ENCODE measurements around the gene XRCC3.

Gene XRCC3

DNA sequence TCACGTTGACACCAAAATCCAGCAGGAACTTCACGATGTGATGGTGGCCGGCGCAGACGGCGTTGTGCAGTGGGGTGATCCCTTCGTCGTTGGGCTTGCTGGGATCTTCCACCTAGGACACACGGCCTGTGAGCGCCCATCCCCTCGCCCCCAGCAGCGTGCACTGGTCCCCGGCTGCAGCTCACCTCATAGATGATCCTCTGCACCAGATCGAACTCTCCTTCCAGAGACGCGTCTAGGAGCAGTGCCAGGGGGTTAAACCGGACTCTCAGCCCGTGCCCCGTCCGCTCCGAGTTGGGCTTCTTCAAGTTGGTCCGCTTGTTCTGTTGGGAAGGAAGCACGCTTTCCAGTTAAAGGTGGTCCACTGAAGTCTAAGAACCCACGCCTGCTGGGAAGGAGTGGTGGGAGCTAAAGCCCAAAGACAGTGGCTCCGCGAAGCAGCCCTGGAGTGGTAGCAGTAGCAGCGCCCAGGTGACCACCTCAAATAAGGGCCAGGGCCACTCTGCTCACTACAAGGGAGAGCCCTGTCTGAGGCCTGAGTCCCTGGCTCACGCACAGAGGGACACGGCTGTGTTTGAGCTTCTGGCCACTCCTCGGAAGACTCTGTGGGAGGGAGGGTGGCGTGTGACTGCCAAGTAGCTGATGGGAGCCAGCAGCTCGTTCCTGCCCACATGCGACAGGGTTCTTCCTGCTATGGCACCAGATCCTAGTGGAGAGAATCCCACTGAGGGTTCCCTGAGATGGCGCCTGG is 23.6 kb upstream of the XRCC3 start:
- DNase-seq (ENCODE audit: low spot score): no peak

DNA sequence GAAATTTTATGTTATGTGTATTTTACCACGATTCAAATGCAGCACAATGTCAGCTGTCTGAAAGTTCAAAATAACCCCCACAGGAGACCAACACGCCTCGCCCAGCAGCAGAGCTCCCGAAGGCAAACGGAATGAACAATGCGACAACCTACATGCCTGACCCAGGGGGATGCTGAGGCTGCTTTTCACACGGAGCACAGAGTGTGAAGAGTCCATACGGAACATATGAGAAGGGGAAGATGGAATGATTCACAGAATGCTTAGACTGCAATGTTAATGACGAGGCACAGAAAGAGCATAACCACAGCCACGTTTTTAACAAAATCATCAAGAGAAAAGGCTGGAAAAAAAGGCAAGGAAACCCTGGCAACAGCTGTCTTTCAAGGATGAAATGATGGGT is 22.9 kb upstream of the XRCC3 start:
- DNase-seq (ENCODE audit: low spot score): no peak

DNA sequence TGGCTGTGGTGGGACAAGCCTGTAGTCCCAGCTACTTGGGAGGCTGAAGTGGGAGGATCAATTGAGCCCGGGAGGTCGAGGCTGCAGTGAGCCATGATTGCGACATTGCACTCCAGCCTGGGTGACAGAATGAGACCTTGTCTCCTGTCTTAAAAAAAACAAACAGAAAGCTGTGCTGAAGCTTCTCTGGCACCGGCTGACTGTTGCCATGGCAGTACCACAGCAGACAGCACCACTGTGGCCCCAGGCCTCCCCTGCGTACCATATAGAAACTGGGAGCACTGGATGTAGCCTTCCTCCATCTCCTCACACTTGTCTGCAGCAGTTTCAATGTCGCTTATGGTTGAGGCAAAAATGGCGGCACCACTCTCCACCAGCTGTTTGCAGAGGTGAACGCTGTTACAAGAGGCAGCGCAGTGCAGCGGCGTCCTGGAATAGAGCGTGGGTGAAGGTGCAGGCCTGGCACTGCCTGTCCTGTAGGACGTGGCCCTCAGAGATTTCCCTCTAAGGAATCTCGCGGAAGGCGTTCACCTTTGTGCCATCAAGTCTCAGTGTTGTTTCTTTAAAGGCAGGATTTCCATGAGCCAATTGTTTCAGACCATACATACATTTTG is 22.3 kb upstream of the XRCC3 start:
- DNase-seq (ENCODE audit: low spot score): no peak

DNA sequence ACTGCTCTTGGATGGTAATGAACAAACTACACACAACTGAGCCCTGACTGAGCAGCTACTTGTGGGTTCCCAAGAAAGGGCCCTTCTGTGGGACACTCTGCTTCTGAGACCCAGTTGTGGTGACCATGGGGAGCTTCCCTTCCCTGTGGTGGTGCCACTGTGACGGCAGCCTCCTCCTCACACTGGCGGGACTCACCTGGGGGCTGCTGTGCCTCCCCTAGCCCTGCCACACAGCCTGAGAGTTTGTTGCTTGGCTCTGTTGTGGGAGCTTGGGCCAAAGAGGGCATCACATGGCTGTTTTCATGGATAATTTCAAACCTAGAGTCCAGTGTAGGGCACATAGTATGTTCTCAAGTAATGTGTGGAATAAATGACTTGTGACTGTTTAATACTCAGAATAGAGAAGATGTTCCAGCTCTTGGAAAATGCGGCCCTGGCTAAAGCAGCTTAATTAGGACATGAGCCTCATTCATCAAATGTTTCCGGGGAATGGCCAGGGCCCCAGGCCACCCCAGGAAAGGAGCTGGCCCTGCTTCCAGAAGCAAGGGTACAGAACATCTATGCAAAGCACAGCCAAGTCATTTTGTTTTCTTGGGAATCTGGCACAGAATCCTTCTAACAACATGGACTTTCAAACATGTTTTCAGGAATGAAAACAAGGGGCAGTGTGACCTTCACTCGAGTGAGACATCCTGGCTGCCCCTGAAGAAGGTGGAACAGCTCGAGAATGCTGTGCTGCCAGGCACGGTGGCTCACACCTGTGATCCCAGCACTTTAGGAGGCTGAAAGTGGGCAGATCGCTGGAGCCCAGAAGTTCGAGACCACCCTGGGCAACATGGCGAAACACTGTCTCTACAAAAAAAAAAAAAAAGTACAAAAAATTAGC is 21.5 kb upstream of the XRCC3 start:
- no peak for DNase-seq (ENCODE audit: low spot score)

DNA sequence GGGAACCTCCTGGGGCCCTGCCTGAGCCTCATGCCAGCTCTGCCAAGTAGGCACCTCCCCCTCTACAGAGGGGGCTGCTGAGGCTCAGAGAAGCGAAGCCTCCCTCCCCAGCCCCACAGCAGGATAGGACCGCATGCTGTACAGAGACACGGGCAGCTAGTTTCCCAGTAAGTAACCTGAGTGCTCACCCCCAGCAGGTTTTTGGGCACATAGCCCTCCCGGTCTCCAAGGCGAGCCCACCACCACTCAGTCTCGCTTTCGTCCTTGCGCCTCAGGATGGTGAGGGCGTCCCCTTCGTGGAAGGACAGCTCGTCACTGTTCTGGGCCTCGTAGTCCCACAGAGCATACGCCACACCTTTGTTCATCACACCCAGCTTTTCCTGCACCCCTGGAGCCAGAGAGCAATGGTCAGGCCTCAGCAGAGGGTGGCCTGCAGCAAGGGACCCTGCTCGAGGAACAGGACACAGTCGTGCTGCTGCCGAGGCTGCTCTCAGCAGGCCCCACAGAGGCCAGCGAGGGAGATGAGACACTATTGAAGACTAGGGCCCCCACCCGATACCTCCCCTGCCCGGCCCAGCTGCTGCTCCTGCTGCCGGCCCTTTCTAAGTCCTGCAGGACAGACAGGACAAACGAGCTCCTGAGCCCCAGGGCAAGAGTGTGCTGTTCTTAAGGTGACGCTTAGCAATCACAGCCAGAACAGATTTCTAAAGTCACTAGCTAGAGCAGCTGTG is 20.7 kb upstream of the XRCC3 start:
- no peak for DNase-seq (ENCODE audit: low spot score)

DNA sequence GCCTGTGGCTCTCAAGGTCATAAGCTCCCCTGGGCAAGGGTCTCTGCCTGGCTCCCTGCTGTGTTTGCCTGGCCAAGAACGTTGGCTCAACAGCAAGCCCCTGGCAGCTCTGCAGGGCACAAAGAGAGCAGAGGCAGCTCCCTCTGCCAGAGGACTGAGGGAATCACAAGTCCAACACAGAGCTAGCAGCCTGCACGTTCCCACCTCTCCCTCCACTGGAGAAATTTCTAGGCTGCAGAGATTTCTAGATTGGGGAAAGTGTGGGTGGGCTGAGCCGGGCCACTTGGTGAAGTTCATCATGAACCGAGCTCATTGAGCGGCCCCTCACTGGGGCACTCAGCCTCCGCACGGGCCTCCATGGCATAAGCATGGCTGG is 20.2 kb upstream of the XRCC3 start:
- no peak for DNase-seq (ENCODE audit: low spot score)

DNA sequence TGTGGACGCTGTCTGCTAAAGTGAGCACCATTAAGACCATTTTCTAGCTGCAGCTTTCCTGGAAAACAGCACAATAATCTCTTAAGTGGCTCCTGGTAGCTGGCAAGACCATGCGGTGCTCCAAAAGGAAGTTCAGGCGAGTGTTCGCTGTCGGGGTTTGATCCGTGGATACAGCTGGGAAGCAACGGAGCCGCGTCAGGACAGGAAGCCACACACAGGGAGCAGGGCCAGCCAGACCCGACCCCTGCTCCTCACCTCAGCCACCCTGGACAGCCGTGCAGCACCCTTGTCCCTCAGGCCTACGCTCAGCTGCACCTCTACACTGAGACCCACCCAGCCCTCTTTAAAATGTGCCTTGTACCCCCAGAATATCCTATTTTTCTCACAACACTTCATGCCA is 19.8 kb upstream of the XRCC3 start:
- no peak for DNase-seq (ENCODE audit: low spot score)

DNA sequence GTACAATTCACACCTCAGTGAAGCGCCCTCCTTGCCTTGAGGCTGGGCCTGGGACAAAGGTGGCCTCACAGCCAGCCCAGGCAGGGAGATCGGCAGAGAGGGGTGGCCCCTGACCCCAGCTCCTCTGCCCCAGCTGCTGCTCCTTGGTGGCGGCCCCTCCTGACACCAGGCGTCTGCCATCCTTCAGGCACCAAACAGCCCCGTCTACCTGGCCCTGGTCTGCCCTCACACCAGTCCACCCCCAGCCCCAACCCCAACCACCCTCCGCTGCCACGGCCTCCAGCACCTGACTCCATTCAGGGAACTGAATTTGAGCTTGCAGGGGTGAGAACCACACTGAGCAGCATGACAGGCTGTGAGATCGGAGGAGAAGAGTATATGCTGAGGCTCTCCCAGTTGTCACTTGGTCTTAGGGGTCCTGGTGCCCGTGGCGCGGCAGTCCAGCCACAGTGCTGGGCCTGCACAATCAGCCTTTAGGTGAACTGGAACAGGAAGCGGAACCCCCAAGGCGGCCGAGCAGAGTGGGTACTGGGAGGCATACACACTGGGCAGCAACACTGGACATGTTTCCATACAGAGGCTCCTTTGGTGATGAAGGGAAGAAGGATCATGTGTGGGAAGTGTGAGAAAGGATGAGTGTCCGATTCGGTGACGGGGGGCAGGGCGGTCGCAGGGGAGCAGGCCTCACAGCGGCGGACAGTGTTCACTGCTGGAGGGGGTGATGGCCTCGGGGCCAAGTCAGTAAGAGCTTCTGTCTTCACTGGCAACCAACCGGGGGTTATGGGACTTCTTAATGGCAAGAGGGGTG is 19.0 kb upstream of the XRCC3 start:
- DNase-seq (ENCODE audit: low spot score): no peak

DNA sequence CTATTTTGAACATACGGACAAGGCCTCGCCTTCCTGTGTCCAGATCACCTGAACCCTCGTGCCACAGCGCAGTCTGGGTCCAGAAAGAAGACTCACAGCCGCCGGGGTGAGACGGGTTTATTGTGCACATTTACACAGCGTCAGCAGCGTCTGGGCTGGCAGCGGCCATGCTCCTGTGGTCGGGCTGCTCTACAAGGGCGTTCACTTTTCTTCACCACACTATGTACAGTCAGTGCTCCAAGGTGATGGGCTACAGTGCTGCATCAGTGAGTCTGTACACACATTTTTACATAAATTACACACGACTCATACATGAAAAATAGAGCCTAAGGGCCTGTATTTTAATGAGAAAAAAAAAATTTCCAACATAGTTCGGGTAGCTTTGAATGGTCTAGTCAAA is 18.4 kb upstream of the XRCC3 start:
- DNase-seq (ENCODE audit: low spot score): no peak

DNA sequence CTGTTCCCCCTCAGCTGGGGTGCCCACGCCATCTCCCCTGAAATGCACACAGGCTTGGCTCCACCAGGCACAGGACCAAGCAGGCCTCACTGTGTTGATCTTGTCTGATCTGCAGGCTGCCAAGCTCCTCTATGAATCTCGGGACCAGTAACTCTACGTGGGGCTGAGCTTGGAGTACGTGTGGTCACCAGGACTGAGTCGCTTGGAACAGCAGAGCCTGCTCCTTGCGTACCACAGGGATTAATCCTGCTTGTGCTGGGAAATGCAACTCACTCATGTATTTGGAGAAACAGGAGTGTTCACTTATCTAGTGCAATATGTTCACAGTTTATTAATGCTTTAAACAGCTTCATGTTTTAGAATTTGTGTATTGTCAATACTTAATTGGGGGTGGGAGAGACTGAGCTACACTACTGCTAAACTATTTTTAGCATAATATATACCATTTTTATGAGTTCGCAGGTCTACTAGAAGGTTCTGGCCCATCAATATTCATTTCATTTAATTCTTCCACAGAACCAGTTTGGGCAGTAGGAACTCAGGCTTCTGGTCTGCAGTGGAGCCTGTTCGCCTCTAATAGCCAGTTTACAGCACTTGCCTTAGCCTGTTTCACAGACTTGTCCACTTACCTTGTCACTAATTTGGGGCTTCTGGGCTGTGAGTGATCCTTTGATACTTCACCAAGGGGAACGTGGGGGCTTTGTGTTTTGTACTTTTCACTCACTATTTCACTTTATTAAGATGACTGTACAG is 17.8 kb upstream of the XRCC3 start:
- DNase-seq (ENCODE audit: low spot score): no peak

DNA sequence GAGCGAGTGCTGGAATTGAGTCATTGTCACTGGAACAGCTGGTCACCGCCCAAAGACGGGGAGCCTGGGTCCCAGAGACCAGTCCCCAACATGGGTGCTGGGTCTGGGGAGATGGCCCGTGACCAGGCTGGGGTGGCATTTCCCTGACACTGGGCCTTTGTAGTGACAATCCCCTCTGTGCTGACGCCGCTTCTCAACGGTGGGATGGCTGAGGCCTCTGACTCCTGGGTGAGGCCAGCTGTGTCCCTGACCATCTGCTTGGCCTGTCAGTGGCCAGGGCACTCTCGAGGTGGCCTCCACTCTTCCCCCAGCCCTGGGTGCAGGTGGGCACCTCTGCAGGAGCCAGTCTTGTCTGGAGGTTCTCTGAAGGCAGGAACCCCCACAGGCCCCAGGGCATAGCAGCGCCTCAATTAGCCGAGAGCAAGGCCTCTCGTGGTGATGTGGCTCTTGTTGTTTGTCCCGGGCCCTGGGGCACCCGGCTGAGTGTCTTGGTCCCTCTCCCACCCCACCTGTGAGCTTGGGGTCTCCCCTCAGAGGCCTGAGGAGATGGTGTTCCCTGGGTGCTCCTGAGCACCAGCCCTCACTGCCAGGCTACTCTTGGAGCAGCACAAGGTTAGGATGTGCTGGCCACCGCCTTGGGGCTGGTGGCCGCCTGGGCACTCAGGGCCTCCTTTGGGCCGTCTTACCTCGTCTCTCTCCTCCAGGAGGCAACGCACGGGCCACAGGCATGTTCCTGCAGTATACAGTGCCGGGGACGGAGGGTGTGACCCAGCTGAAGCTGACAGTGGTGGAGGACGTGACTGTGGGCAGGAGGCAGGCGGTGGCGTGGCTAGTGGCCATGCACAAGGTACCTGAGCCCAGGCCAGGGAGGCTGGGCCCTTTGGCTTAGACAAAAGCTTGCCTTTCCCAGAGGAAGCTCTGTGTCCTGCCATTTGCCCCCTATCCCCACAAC is 16.9 kb upstream of the XRCC3 start:
- no peak for DNase-seq (ENCODE audit: low spot score)

DNA sequence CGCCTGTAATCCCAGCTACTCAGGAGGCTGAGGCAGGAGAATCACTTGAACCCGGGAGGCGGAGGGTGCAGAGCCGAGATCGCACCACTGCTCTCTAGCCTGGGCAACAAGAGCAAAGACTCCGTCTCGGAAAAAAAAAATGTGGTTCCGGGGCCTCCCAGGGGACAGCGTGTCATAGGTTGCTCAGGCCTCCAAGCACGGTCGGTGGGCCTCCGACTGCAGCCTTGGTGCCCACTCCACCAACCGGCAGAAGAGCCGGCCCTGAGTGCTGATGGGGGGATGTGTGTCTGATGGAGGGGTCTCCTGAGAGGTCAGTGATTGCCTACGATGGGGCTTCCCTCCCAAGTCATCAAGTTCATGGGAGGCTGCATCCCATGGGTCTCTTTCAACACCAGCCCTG is 16.2 kb upstream of the XRCC3 start:
- no peak for DNase-seq (ENCODE audit: low spot score)

DNA sequence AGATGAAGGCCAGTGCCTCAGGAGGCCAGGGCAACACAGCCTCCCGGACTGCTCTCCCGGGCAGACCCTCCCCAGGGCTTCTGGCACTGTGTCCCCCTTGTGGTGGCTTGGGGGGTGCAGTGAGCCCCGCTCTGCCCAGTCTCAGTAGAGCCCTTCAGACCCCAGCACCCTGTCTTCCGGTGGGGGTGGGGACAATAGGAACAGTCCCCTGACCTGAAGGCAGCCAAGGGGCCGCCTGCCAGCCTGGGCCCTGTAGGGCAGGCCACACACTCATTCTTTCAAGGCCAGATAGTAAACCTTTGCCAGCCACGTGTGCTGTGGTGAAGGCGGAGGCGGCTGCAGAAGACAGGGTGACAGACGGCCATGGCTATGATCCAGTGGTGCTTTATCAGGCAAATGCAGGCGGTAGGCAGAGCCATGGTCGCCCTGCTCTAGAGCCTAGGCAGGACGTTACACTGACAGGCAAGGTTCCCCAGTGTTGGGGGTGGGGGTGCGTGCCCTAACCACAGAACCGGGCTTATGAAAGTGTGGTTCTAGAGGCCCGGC is 15.3 kb upstream of the XRCC3 start:
- DNase-seq (ENCODE audit: low spot score): no peak

DNA sequence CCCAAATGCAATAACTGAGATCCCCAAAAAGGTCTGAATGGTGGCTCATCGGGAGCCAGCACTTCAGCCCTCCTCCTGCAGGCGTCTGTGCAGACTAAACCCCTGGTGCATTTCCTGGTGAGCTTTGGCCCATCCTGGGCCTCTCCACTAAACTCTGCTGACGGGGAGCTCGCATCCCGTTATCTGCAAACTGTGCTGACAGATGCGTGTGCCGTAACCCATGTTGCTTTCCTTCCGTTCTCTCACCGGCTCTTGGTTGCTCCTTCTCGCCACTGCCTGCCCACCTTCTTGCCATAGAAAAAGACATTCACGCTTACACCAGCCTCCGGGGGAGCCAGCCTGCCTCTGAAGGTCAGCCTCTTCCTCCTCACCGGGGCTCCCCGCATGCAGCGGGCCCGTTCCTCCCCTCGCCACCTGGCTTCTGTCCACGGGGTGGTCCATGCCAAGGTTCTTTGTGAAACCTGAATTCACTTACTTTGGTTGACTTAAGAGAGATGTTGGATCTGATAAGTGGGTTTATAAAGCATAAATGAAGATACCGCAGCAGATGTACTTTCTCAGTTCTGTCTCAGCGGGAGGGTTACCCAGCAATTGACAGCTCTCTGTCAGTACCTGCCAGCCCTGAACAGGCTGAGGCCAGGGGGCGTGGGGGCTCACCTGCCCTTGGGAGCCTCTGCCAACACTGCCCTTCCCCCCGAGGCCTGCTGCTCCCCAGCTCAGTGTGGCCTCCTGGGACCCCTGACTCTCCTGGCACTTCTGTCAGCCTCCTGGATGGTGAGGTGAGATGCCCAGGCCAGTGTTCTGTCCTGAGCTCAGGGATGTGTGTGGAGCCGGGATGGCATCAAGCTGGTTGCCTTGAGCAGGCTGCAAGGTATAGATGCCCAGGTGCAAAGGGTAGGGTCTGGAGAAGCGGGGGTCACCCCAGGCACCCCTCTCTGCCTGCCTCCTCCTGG is 14.5 kb upstream of the XRCC3 start:
- DNase-seq (ENCODE audit: low spot score): no peak

DNA sequence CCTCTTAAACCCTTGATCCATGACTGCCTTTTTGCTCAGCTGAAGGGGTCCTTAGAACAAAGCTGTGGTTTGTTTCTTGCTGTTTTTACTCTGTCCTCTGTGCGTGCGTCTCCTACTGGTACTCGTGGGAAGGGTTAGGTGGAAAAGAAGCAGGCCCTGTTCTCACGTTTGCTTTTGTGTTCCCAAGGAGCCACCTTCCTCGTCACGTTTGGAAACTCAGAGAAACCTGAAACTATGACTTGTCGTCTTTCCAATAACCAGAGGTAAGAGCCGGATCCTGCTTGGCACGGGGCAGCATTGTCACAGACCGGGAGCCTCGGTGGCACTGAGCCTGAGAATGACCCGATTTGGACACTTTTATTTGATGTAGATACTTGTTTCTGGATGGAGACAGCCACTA is 13.5 kb upstream of the XRCC3 start:
- no peak for DNase-seq (ENCODE audit: low spot score)

DNA sequence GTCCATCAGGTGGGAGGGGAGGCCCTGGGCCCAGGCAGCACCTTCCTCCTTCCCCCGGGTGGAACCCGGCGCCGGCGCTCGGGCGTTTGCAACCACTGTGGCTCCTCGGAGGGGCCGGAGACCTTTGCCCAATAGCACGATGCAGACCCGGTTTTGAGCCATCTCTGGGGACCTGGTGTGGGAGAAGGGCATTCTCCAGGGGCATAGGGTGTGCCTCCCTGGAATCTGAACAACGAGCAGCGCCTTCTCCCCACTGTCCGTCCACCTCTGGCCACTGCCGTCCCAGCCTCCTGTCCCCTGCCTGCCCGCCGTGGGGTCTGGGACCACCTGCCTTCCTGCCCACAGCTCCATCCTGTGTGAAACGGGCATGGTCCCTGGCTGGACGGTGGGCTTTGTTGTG is 12.9 kb upstream of the XRCC3 start:
- DNase-seq (ENCODE audit: low spot score): no peak

DNA sequence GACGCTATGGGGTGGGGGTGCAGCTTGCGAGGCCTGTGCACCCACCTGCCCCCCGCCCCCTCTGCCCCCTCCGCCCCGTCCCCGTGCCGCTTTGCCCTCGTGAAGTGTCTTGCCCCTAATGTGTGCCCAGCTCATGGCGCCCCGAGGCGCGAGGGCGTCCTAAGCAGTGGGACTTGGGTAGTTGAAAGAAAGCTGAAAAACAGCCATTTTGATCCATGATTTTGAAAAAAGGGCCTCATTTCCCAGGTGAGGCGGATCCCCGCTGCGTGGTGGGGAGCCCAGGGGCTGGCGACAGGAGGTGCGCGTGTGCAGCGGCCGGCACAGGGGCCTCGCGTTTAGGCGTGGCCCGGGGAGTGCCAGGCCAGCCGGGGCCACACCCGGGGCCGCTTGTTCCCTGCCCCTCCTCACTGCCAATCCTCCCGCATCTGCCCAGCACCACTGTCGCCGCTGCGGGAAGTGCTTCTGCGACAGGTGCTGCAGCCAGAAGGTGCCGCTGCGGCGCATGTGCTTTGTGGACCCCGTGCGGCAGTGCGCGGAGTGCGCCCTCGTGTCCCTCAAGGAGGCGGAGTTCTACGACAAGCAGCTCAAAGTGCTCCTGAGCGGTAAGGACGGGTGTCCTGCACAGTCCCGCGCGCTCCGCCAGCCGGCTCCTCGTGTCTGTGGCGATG is 12.2 kb upstream of the XRCC3 start:
- DNase-seq (ENCODE audit: low spot score): no peak

DNA sequence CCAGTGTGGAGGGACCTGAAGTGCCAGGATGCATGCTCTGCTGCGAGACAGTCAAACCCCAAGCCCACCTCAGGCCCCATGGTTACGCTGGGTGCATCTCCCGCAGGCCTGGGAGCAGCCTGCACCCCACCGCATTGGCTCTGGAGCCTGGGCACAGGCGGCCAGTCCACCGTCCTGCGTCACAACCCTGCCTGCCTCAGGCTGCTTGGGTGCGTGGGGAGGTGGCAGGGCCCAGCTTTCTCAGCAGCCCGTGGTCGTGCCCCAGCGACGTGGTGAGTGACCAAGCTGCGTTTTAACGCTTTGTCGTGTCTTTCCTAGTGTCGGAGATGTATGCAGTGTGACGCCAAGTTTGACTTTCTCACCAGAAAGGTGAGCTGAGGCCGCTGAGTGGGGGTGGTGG is 11.2 kb upstream of the XRCC3 start:
- no peak for DNase-seq (ENCODE audit: low spot score)
